ENCODE data around the gene BLOC1S2. TPM values are rescaled to one million over a fixed set of nuclear protein-coding genes. Genes with fewer than 3 reads are reported as not detected.

BLOC1S2 gene
- total RNA-seq = 10 to 100 TPM in 1 of 2 donors, 1 to 10 TPM in 1; 4.3 to 16.1 TPM

- intact Hi-C loops (cut with DNase I) = no loop called here
- Histone ChIP-seq H3K36me3 (replicated peaks in 1 of 2; ENCODE audit: insufficient read depth in 1 of 2, low read depth in 2 of 2) (peaks cover 0 to 2% of the 10 kb centered on the region in 2 donors), H3K4me1 (peaks cover 17% of the 10 kb centered on the region), H3K27ac (peak within 1 kb of the TSS; percentile 74 to 89 (median 83)), H3K9me3 (no peaks in the 10 kb centered on the region), H3K27me3 (no peaks in the 10 kb centered on the region), H3K4me3 (peak within 1 kb of the TSS; percentile 80 to 88)
- ATAC-seq (peak; percentile 97), DNase-seq (peak; percentile 84 to 88 (median 87))
- WGBS, 2 donors = 2% methylated on average over 28 to 62 of the region's 63 CpGs
- TF ChIP-seq POLR2A (IDR thresholded peaks at IDR 0.05) = peak; percentile 71 to 89 (median 89)
- peak in 3 of 7 experiments; percentile 24 to 42 (median 38) for TF ChIP-seq CTCF (IDR thresholded peaks at IDR 0.05)
These were observed at the start of gene BLOC1S2 for GRCh38 chr10:100286051-100287033. BLOC1S2 (minus strand) TSS chr10:100286680; CDS start chr10:100286659, 21 bp downstream.

- H3K27ac ChIP-seq = no peak overlapping the region
- no peak for ATAC-seq
- H3K4me3 ChIP-seq = no peak overlapping the region
- intact Hi-C loops (cut with DNase I) = loop anchor here (10.0 kb wide), 1 partner anchor 180 kb away; the partner anchor contains the start of gene SEC31B
- no peaks in the 10 kb centered on the region for H3K27me3 ChIP-seq
- no peak for DNase-seq
- no peaks in the 10 kb centered on the region for H3K9me3 ChIP-seq
- H3K4me1 ChIP-seq = no peaks in the 10 kb centered on the region
- H3K36me3 ChIP-seq (replicated peaks in 1 of 2; ENCODE audit: insufficient read depth in 1 of 2, low read depth in 2 of 2) = no peaks in the 10 kb centered on the region
- 52 to 68% methylated on average over 8 to 9 of the region's 9 CpGs for WGBS, 2 donors
- TF ChIP-seq CTCF (IDR thresholded peaks at IDR 0.05) (no peak), POLR2A (IDR thresholded peaks at IDR 0.05) (no peak)
These were observed 48.3 kb upstream of the BLOC1S2 start for GRCh38 chr10:100334762-100335161.

GRCh38 chr10:100333661-100334440, 47.4 kb upstream of the BLOC1S2 start:
- 73 to 76% methylated on average over 2 of the region's 2 CpGs for WGBS, 2 donors
- Histone ChIP-seq H3K4me3 (no peak overlapping the region), H3K27ac (no peak overlapping the region), H3K36me3 (replicated peaks in 1 of 2; ENCODE audit: insufficient read depth in 1 of 2, low read depth in 2 of 2) (no peaks in the 10 kb centered on the region), H3K4me1 (no peaks in the 10 kb centered on the region), H3K27me3 (no peaks in the 10 kb centered on the region), H3K9me3 (no peaks in the 10 kb centered on the region)
- TF ChIP-seq POLR2A (IDR thresholded peaks at IDR 0.05) (no peak), CTCF (IDR thresholded peaks at IDR 0.05) (no peak)
- DNase-seq (no peak), ATAC-seq (no peak)
- intact Hi-C loops (cut with DNase I) = loop anchor here (10.0 kb wide), 1 partner anchor 181 kb away; the partner anchor contains the start of gene SEC31B

- TF ChIP-seq CTCF (IDR thresholded peaks at IDR 0.05) = no peak
- no peak for TF ChIP-seq POLR2A (IDR thresholded peaks at IDR 0.05)
These were observed 46.6 kb upstream of the BLOC1S2 start for GRCh38 chr10:100333106-100333505.

More at GRCh38 chr10:100333106-100333505, 46.6 kb upstream of the BLOC1S2 start:
- Histone ChIP-seq H3K27me3 (no peaks in the 10 kb centered on the region), H3K4me3 (no peak overlapping the region), H3K36me3 (replicated peaks in 1 of 2; ENCODE audit: insufficient read depth in 1 of 2, low read depth in 2 of 2) (no peaks in the 10 kb centered on the region), H3K4me1 (no peaks in the 10 kb centered on the region), H3K27ac (no peak overlapping the region), H3K9me3 (no peaks in the 10 kb centered on the region)
- intact Hi-C loops (cut with DNase I) = loop anchor here (10.0 kb wide), 1 partner anchor 182 kb away; the partner anchor contains the start of gene SEC31B
- WGBS, 2 donors = 40 to 49% methylated on average over 4 of the region's 4 CpGs
- ATAC-seq (no peak), DNase-seq (no peak)
